HG03457 (cell line): ENCODE results near the gene ARHGAP32.
"Not testable (repeated sequence)": the region's sequence is repeated elsewhere in the genome, so short reads cannot be mapped to it uniquely, and the experiment has no call there.

Experiments used
- ATAC-seq: cut with Tn5 transposase; IDR thresholded peaks from one replicate; pipeline ENCODE4 v1.9.1; 2021; ENCODE audit warnings: moderate number of reproducible peaks; ENCODE audit not compliant: unreplicated experiment

Gene ARHGAP32

GRCh38 chr11:128936606-128937251 is 255.4 kb downstream of the ARHGAP32 start:
- no peak for ATAC-seq

- ATAC-seq: no peak
Measured at GRCh38 chr11:128934926-128935325, 257.2 kb downstream of the ARHGAP32 start.

- ATAC-seq: no peak
Measured at GRCh38 chr11:128934351-128934750, 257.8 kb downstream of the ARHGAP32 start.

GRCh38 chr11:128933481-128934178 is 258.5 kb downstream of the ARHGAP32 start:
- no peak for ATAC-seq

GRCh38 chr11:128931668-128932067 is 260.5 kb downstream of the ARHGAP32 start:
- ATAC-seq: no peak

GRCh38 chr11:128931066-128931465 is 261.1 kb downstream of the ARHGAP32 start:
- ATAC-seq: no peak

GRCh38 chr11:128929991-128930390 is 262.1 kb downstream of the ARHGAP32 start:
- ATAC-seq: no peak

GRCh38 chr11:128929468-128929867 is 262.7 kb downstream of the ARHGAP32 start:
- no peak for ATAC-seq

- peak; percentile 99 for ATAC-seq
Measured at GRCh38 chr11:128928400-128928799, 263.7 kb downstream of the ARHGAP32 start.

- peak; percentile 2 for ATAC-seq
Measured at GRCh38 chr11:128927683-128928336, 264.3 kb downstream of the ARHGAP32 start.

GRCh38 chr11:128927108-128927461 is 265.0 kb downstream of the ARHGAP32 start:
- no peak for ATAC-seq

GRCh38 chr11:128926437-128927107 is 265.6 kb downstream of the ARHGAP32 start:
- ATAC-seq: no peak

- no peak for ATAC-seq
Measured at GRCh38 chr11:128926000-128926399, 266.1 kb downstream of the ARHGAP32 start.

- ATAC-seq: no peak
Measured at GRCh38 chr11:128925250-128925600, 266.9 kb downstream of the ARHGAP32 start.

GRCh38 chr11:128924510-128925249 is 267.4 kb downstream of the ARHGAP32 start:
- no peak for ATAC-seq

GRCh38 chr11:128924104-128924503 is 268.0 kb downstream of the ARHGAP32 start:
- ATAC-seq: no peak

GRCh38 chr11:128921793-128922192 is 270.3 kb downstream of the ARHGAP32 start:
- no peak for ATAC-seq

- no peak for ATAC-seq
Measured at GRCh38 chr11:128920666-128921065, 271.5 kb downstream of the ARHGAP32 start.

- not testable (repeated sequence) for ATAC-seq
Measured at GRCh38 chr11:128919635-128920034, 272.5 kb downstream of the ARHGAP32 start.

- ATAC-seq: no peak
Measured at GRCh38 chr11:128919216-128919615, 272.9 kb downstream of the ARHGAP32 start.

GRCh38 chr11:128917144-128917724 is 274.9 kb downstream of the ARHGAP32 start:
- ATAC-seq: no peak
